ENCODE measurements around the gene BAIAP2L1. TPM values are rescaled to one million over a fixed set of nuclear protein-coding genes. Genes with fewer than 3 reads are reported as not detected.

Gene BAIAP2L1
- total RNA-seq, 4 donors from 2014 or later, result 0.85 to 3.2 (median 2.2) TPM

DNA sequence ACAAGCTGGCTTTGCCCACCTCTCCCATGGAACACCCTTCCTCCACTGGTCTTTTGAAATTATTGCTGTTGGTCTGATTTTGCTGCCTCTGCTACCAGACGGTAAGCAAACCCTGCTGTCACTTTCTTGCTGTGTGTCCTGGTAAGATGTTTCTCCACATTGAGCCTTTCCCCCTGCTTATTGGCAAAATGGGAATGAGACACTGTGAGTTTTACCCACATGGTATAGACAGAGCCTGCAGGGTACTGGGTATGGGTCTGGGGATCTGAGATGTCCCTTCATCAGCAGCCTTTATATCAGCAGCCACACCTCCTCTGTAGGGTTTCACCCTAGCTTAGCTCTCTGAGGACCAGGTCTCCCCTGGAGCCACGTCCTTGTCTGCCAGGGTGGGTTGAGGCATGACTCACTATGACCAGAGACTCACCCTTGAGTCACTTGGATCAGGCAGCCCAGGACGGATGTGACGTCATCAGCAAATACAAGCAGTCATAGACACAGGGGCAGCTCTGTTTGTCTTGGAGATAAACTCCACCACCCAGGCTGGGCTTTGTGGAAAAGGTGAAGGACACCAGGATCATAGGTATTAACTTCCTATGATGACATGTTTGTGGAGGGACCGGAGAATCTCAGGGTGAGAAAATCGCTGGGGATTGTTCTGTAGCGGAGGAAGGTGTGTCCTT is 17.9 kb upstream of the BAIAP2L1 start:
- TF ChIP-seq, protein P1, sequence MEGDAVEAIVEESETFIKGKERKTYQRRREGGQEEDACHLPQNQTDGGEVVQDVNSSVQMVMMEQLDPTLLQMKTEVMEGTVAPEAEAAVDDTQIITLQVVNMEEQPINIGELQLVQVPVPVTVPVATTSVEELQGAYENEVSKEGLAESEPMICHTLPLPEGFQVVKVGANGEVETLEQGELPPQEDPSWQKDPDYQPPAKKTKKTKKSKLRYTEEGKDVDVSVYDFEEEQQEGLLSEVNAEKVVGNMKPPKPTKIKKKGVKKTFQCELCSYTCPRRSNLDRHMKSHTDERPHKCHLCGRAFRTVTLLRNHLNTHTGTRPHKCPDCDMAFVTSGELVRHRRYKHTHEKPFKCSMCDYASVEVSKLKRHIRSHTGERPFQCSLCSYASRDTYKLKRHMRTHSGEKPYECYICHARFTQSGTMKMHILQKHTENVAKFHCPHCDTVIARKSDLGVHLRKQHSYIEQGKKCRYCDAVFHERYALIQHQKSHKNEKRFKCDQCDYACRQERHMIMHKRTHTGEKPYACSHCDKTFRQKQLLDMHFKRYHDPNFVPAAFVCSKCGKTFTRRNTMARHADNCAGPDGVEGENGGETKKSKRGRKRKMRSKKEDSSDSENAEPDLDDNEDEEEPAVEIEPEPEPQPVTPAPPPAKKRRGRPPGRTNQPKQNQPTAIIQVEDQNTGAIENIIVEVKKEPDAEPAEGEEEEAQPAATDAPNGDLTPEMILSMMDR (IDR thresholded peaks at IDR 0.05; ENCODE audit: low read depth), result no peak

DNA sequence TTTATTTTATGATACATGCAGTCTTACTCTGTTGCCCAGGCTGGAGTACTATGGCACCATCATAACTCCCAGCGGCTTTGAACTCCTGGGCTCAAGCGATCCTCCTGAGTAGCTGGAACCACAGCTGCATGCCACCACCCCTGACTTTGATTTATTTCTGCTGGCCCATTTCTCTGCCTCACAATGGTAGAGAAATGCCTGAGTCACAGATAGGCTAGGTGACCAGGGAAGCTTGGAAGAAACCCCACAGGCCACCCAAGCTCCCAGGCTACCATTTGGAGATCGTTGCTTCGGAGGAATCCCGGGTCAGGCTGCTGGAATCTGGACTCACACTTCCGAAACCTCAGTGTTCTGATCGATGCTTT is 17.4 kb upstream of the BAIAP2L1 start:
- TF ChIP-seq, protein P1 (IDR thresholded peaks at IDR 0.05; ENCODE audit: low read depth), result no peak

- TF ChIP-seq, protein P1 (IDR thresholded peaks at IDR 0.05; ENCODE audit: low read depth), result no peak
These were observed 13.5 kb upstream of the BAIAP2L1 start for GRCh38 chr7:98414205-98414900.

GRCh38 chr7:98409843-98410242 is 9.0 kb upstream of the BAIAP2L1 start:
- TF ChIP-seq, protein P1 (IDR thresholded peaks at IDR 0.05; ENCODE audit: low read depth), result no peak

- TF ChIP-seq, protein P1 (IDR thresholded peaks at IDR 0.05; ENCODE audit: low read depth), result no peak
These were observed 5.9 kb upstream of the BAIAP2L1 start for GRCh38 chr7:98406827-98407226.

- TF ChIP-seq, protein P1 (IDR thresholded peaks at IDR 0.05; ENCODE audit: low read depth), result no peak
These were observed 4.0 kb upstream of the BAIAP2L1 start for GRCh38 chr7:98404840-98405239.

DNA sequence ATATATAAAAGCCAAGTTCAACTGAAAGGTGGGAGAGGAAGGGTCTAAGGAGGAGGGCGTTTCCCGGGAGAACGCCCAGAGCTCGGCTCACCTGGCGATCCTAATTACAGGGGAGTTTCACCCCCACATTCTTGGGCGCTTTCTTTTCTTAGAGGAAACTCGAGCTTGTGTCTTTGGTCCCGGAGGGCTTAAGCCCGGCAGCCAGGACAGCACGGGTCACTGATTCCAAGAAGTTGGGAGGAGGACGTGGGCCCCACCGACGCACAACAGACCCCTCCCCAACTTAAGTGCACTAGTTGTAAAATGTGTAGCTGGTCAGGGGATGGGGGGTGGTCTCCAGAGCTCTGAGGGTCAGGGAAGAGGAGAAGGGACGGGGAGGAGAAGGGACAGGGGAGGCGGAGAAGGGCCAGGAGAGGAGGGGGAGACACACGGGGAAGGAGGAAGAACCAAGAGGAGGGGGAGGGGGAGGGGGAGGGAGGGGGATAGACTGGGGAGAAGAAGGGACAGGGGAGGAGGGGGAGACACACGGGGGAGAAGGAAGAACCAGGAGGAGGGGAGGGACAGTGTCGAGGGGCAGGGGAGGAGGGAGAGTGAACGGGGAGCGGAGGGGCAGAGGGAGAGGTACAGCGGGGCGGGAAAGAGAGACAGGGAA is 874 bp downstream of the BAIAP2L1 start:
- TF ChIP-seq, protein P1 (IDR thresholded peaks at IDR 0.05; ENCODE audit: low read depth), result no peak

Measured in subcutaneous adipose tissue (tissue), 4 donors.